Body of pancreas (tissue), 4 donors: Measurements from ENCODE around the gene RPS6KA2. TPM values are rescaled to one million over a fixed set of nuclear protein-coding genes. Genes with fewer than 3 reads are reported as not detected.

Experiments
- ATAC-seq: fragments of 150-250 bp; one replicate; pipeline ENCODE4 v1.9.1; 2016
- DNase-seq, 4 donors: peaks; one replicate each; pipeline ENCODE4 v3.0.0-alpha.2; 2019
- H3K27ac ChIP-seq, 4 donors: fragments of 200-600 bp; sonication (generic); 1 replicate in 3 of 4; 2 replicates in 1 of 4; pipeline versions ENCODE4 v1.5.1 to v1.6.1; 2016 to 2019; ENCODE audit warnings: mild to moderate bottlenecking in 1 of 4, mixed read lengths in 1 of 4, moderate library complexity in 1 of 4
- H3K27me3 ChIP-seq, 2 donors: fragments of 200-600 bp; sonication (generic); one replicate each; pipeline ENCODE4 v1.6.0; 2016; ENCODE audit warnings: mild to moderate bottlenecking in 1 of 2
- H3K36me3 ChIP-seq, 2 donors: fragments of 200-600 bp; sonication (generic); replicated peaks in 1 of 2; 2 replicates each; pipeline ENCODE4 v1.5.1; 2016; ENCODE audit warnings: low read depth in 2 of 2; ENCODE audit not compliant: insufficient read depth in 1 of 2
- H3K4me1 ChIP-seq: fragments of 200-600 bp; sonication (generic); one replicate; pipeline ENCODE4 v1.6.0; 2016
- H3K4me3 ChIP-seq, 2 donors: fragments of 200-600 bp; sonication (generic); 1 replicate in 1 of 2; 2 replicates in 1 of 2; pipeline ENCODE4 v1.5.1; 2016 to 2019
- H3K9me3 ChIP-seq, 3 donors: fragments of 200-600 bp; sonication (generic); 1 replicate in 2 of 3; 2 replicates in 1 of 3; pipeline ENCODE4 v1.5.1; 2016
- POLR2A ChIP-seq, 3 donors: fragments of 450-650 bp; IDR thresholded peaks; one replicate each; pipeline ENCODE4 v1.6.1; 2016; ENCODE audit warnings: antibody characterized with exemption in 3 of 3, mild to moderate bottlenecking in 2 of 3
- WGBS, 2 donors: methylation state at CpG; one replicate each; pipeline ENCODE4 v1.1.5; 2017; 5-methylcytosine and 5-hydroxymethylcytosine counted together
- intact Hi-C: fragments of 100-400 bp; cut with DNase I; formaldehyde crosslinking; loops from one replicate; pipeline ENCODE4 v1.15.1; 2023
- total RNA-seq, 2 donors: library from RNA; depleted of rRNA; stranded (reverse); fragments of >200 nt; gene quantifications; one replicate each; pipeline ENCODE4 v1.1.0, GENCODE V29; 2016
- TF ChIP-seq, protein P1 (sequence below), 7 experiments: fragments of 450-650 bp in 4 of 7; fragments of 200-600 bp in 3 of 7; sonication (generic) in 3 of 7; IDR thresholded peaks; one replicate each; pipeline ENCODE4 v1.5.1; 2016 to 2019; ENCODE audit warnings: antibody characterized with exemption in 7 of 7

Gene RPS6KA2
- total RNA-seq, 2 donors from 2014 or later = 24.4 to 53.7 TPM

DNA sequence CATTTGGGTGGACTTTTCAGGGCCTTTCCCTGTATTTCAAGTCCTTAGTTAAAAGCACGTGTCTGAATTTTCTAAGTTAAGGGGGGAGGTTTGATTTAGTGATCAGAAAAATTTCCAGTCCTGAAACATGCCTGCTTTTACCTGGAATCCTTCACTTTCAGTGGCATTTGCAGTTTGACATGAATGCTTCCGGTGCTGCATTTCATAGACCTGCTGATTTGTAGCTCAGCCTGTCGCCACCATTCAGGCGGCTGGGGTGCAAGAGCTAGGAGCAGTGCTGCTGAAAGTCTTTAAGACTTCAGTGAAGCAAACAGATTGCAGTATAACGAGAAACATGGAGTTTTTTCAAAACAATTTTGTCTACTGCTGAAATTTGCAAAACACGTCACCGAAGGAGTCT is 14.0 kb downstream of the RPS6KA2 start:
- Histone ChIP-seq H3K4me3 (no peak overlapping the region), H3K27ac (no peak overlapping the region), H3K27me3 (no peaks in the 10 kb centered on the region), H3K4me1 (no peaks in the 10 kb centered on the region), H3K36me3 (no peaks in the 10 kb centered on the region), H3K9me3 (no peaks in the 10 kb centered on the region)
- intact Hi-C loops = loop anchor here (10.0 kb wide), 1 partner anchor 48 kb away; no protein-coding TSS in a partner anchor
- 95 to 97% methylated on average over 7 of the region's 7 CpGs for WGBS, 2 donors
- DNase-seq (no peak), ATAC-seq (no peak)
- TF ChIP-seq POLR2A (IDR thresholded peaks at IDR 0.05) = no peak
- TF ChIP-seq, protein P1, sequence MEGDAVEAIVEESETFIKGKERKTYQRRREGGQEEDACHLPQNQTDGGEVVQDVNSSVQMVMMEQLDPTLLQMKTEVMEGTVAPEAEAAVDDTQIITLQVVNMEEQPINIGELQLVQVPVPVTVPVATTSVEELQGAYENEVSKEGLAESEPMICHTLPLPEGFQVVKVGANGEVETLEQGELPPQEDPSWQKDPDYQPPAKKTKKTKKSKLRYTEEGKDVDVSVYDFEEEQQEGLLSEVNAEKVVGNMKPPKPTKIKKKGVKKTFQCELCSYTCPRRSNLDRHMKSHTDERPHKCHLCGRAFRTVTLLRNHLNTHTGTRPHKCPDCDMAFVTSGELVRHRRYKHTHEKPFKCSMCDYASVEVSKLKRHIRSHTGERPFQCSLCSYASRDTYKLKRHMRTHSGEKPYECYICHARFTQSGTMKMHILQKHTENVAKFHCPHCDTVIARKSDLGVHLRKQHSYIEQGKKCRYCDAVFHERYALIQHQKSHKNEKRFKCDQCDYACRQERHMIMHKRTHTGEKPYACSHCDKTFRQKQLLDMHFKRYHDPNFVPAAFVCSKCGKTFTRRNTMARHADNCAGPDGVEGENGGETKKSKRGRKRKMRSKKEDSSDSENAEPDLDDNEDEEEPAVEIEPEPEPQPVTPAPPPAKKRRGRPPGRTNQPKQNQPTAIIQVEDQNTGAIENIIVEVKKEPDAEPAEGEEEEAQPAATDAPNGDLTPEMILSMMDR (IDR thresholded peaks at IDR 0.05) = no peak

DNA sequence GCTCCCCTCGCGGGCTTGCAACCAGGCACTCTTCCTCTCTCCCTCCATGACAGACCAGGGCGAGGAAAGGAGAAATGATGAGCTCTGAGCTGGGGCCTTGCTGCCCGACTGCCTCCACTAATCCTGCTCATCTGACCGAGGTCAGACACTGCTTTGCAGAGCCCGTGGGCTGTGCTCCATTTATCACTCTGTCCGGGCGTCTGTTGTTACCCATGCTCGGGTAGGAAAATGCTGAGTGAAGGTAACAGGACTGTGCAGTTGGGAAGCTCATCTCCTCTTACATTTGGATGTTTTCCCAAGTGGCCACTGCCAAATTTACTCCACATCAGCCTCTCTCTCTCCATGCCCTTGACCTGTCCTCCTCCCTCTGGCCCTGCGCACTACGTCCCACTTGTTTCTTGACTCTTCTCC is 14.6 kb downstream of the RPS6KA2 start:
- Histone ChIP-seq H3K36me3 (no peaks in the 10 kb centered on the region), H3K27me3 (no peaks in the 10 kb centered on the region), H3K9me3 (no peaks in the 10 kb centered on the region), H3K4me1 (no peaks in the 10 kb centered on the region), H3K4me3 (no peak overlapping the region), H3K27ac (no peak overlapping the region)
- ATAC-seq (no peak), DNase-seq (no peak)
- intact Hi-C loops = loop anchor here (10.0 kb wide), 1 partner anchor 48 kb away; no protein-coding TSS in a partner anchor
- TF ChIP-seq POLR2A (IDR thresholded peaks at IDR 0.05) = no peak
- TF ChIP-seq, protein P1 (IDR thresholded peaks at IDR 0.05) = no peak
- WGBS, 2 donors = 84 to 86% methylated on average over 10 to 11 of the region's 11 CpGs

DNA sequence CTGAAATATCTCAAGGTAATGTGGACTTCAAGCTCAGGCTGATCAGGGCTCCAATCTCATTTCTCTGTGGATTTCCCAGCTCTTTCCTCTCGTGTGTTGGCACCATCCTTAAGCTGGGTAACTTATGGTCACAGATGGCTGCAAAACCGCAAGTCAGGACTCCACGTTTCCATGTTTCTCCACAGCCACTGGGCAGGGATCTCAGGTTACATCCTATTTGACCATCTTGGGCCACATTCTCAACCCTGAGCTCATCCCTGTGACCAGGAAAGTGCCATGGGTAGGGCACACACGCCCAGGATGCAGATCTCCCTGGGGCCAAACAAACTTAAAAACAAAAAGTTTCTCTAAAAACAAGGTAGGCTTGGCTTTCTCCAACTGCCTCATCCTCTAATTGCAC is 15.4 kb downstream of the RPS6KA2 start:
- WGBS, 2 donors = 85 to 90% methylated on average over 4 of the region's 4 CpGs
- Histone ChIP-seq H3K4me1 (no peaks in the 10 kb centered on the region), H3K4me3 (no peak overlapping the region), H3K27ac (no peak overlapping the region), H3K36me3 (no peaks in the 10 kb centered on the region), H3K9me3 (no peaks in the 10 kb centered on the region), H3K27me3 (no peaks in the 10 kb centered on the region)
- no peak for DNase-seq
- TF ChIP-seq, protein P1 (IDR thresholded peaks at IDR 0.05) = no peak
- ATAC-seq = no peak
- intact Hi-C loops = loop anchor here (10.0 kb wide), 1 partner anchor 47 kb away; no protein-coding TSS in a partner anchor

DNA sequence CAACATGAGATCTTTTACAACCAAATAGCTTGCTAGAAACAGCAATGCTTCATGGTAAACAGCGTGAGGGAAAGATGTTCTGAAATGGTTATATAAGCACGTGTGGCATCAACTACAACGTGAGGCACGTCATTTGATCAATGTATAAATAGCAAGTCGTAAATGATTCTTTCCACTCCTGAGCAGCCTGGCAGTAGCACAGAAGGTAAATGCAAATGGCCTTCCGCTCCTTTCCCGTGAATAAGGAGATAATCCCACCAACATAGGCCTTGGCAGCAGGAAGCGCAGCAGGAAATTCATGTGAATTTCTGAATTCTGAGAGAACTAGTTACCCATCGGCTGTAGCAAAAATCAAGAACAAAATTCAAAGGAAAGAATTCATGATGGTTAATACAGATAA is 17.0 kb downstream of the RPS6KA2 start:
- no peaks in the 10 kb centered on the region for H3K4me1 ChIP-seq
- TF ChIP-seq POLR2A (IDR thresholded peaks at IDR 0.05) = no peak
- TF ChIP-seq, protein P1 (IDR thresholded peaks at IDR 0.05) = no peak
- ATAC-seq (no peak), DNase-seq (no peak)
- H3K9me3 ChIP-seq = no peaks in the 10 kb centered on the region
- no peaks in the 10 kb centered on the region for H3K27me3 ChIP-seq
- H3K4me3 ChIP-seq = no peak overlapping the region
- 87 to 94% methylated on average over 9 of the region's 9 CpGs for WGBS, 2 donors
- no peaks in the 10 kb centered on the region for H3K36me3 ChIP-seq
- no peak overlapping the region for H3K27ac ChIP-seq
- intact Hi-C loops = loop anchor here (10.0 kb wide), 1 partner anchor 45 kb away; no protein-coding TSS in a partner anchor

DNA sequence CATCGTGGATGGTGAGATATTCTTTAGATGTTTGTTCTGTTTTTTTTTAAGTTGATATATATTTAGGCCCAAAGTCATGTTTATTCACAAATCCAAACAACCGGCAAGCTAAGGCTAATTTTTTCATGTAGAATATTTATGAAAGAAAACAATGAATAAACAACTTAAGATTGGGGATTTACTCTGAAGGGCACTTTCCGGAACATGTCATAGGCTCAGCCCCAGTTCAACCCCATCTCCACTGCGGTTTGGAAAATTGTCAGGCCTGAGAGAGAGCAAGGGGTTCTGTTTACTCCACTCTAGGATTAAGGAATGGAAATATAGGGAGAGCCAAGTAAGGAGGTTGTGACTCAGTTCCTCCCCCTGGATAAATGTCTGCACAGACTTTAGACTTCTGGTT is 18.3 kb downstream of the RPS6KA2 start:
- H3K4me1 ChIP-seq = no peaks in the 10 kb centered on the region
- DNase-seq (no peak), ATAC-seq (no peak)
- no peak overlapping the region for H3K27ac ChIP-seq
- TF ChIP-seq, protein P1 (IDR thresholded peaks at IDR 0.05) = no peak
- TF ChIP-seq POLR2A (IDR thresholded peaks at IDR 0.05) = no peak
- no peaks in the 10 kb centered on the region for H3K9me3 ChIP-seq
- 82 to 86% methylated on average over 4 of the region's 4 CpGs for WGBS, 2 donors
- no peak overlapping the region for H3K4me3 ChIP-seq
- no peaks in the 10 kb centered on the region for H3K27me3 ChIP-seq
- no peaks in the 10 kb centered on the region for H3K36me3 ChIP-seq
- intact Hi-C loops = no loop called here
